HFF-Myc (cell line): ENCODE data around the gene ZMIZ1.

ENCODE experiments used
- DNase-seq: peaks from one replicate; pipeline ENCODE4 v3.0.0-alpha.2; 2011; ENCODE audit warnings: low read depth; ENCODE audit errors: extremely low read depth
- H3K4me3 ChIP-seq: replicated peaks from 2 replicates; pipeline ENCODE4 v1.5.1; 2011; ENCODE audit warnings: low read depth, mild to moderate bottlenecking, control low read depth, low read length
- CTCF ChIP-seq: IDR thresholded peaks from 2 replicates; pipeline ENCODE4 v1.5.1; 2012; ENCODE audit warnings: mild to moderate bottlenecking, low read depth, low read length, control low read depth; ENCODE audit errors: missing control alignments

ZMIZ1 gene

GRCh38 chr10:79255007-79255507 is 186.3 kb downstream of the ZMIZ1 start:
- no peak overlapping the region for H3K4me3 ChIP-seq
- no peak for DNase-seq
- TF ChIP-seq CTCF, result no peak

GRCh38 chr10:79256264-79256806 is 187.6 kb downstream of the ZMIZ1 start:
- H3K4me3 ChIP-seq, result no peak overlapping the region
- no peak for DNase-seq
- no peak for TF ChIP-seq CTCF

- no peak for DNase-seq
- TF ChIP-seq CTCF, result no peak
- no peak overlapping the region for H3K4me3 ChIP-seq
These were observed 190.1 kb downstream of the ZMIZ1 start for GRCh38 chr10:79258894-79259293.

- TF ChIP-seq CTCF, result no peak
- DNase-seq, result no peak
- no peak overlapping the region for H3K4me3 ChIP-seq
These were observed 191.1 kb downstream of the ZMIZ1 start for GRCh38 chr10:79259834-79260233.

GRCh38 chr10:79260811-79261740 is 192.3 kb downstream of the ZMIZ1 start:
- DNase-seq, result no peak
- no peak for TF ChIP-seq CTCF
- H3K4me3 ChIP-seq, result no peak overlapping the region

GRCh38 chr10:79262131-79262530 is 193.4 kb downstream of the ZMIZ1 start:
- TF ChIP-seq CTCF, result no peak
- DNase-seq, result no peak
- H3K4me3 ChIP-seq, result no peak overlapping the region
